Measurements from ENCODE around the gene PRODH. TPM values are rescaled to one million over a fixed set of nuclear protein-coding genes. Genes with fewer than 3 reads are reported as not detected.
"Not testable (repeated sequence)": the region's sequence is repeated elsewhere in the genome, so short reads cannot be mapped to it uniquely, and the experiment has no call there.

PRODH gene
- total RNA-seq, 4 donors from 2014 or later, result 3.5 to 14.2 (median 9.3) TPM

GRCh38 chr22:18966748-18967147 is 30.7 kb upstream of the PRODH start:
- 79% methylated on average over 5 of the region's 7 CpGs; no CpG with 5 or more reads in 1 of the 2 donors for WGBS, 2 donors (ENCODE audit: low coverage in 1 of 2)
- Histone ChIP-seq H3K27me3 (peaks cover 35% of the 10 kb centered on the region), H3K27ac (no peak overlapping the region), H3K4me3 (no peak overlapping the region), H3K9me3 (no peaks in the 10 kb centered on the region), H3K36me3 (no peaks in the 10 kb centered on the region), H3K4me1 (peaks cover 0 to 9% (median 7%) of the 10 kb centered on the region in 4 donors)
- DNase-seq, result no peak
- TF ChIP-seq, protein P1, sequence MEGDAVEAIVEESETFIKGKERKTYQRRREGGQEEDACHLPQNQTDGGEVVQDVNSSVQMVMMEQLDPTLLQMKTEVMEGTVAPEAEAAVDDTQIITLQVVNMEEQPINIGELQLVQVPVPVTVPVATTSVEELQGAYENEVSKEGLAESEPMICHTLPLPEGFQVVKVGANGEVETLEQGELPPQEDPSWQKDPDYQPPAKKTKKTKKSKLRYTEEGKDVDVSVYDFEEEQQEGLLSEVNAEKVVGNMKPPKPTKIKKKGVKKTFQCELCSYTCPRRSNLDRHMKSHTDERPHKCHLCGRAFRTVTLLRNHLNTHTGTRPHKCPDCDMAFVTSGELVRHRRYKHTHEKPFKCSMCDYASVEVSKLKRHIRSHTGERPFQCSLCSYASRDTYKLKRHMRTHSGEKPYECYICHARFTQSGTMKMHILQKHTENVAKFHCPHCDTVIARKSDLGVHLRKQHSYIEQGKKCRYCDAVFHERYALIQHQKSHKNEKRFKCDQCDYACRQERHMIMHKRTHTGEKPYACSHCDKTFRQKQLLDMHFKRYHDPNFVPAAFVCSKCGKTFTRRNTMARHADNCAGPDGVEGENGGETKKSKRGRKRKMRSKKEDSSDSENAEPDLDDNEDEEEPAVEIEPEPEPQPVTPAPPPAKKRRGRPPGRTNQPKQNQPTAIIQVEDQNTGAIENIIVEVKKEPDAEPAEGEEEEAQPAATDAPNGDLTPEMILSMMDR (IDR thresholded peaks at IDR 0.05), result no peak
- TF ChIP-seq POLR2A (IDR thresholded peaks at IDR 0.05) (no peak), EP300 (IDR thresholded peaks at IDR 0.05; ENCODE audit: low read depth) (no peak), POLR2AphosphoS5 (IDR thresholded peaks at IDR 0.05) (no peak)
- in situ Hi-C loops (cut with MboI; ENCODE audit: low pct_ligation_motif_present in 1 of 4, low pct_unique_long_range_greater_than_20kb in 1 of 4, low sequenced_read_pairs in 3 of 4) (no loop called here), intact Hi-C loops (cut with DNase I; ENCODE audit: low total_unique reads) (no loop called here)

DNA sequence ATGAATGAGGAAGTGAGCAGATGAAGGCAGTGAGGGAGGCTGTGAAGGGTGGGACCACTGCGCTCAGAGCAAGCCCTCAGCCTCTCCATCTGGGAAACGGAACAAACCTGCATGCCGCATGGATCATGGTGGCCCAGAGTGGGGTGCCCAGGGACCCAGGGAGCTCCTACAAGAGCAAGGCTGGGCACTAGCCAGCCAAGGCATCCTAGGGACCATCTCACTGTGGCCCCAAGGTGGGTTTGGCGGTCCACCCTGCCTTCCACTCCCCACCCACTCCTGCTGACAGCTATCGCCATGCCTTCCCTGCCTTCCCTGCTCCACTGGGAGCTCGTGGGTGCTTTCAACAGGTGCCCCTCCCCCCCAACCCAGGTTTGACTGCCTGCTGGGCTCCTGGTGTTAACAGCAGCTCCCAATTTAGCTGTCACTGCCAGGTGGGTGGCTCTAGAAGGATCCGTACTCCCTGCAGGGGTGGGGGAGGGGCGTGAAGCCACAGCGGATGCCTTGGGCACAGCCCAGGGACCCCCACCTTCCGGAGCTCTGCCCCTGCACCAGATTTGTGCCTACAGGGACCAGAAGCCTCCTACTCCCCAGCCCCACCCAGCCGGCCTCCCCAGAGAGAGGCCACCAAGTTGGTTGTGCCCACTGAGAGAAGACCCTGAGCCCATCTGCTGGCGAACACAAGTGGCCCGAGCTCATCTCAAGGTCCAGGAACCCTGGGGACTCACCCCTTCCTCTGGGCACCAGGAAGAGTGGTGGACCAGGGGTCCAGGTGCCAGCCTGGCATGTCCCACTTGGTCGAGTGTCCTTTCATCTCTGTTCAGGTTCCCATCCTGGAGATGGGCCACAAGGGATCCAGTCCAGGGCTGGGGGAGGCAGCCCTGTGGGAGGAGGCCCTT is 29.7 kb upstream of the PRODH start:
- Histone ChIP-seq H3K36me3 (no peaks in the 10 kb centered on the region), H3K4me3 (no peak overlapping the region), H3K4me1 (peaks cover 0 to 6% (median 5%) of the 10 kb centered on the region in 4 donors), H3K9me3 (no peaks in the 10 kb centered on the region), H3K27ac (no peak overlapping the region), H3K27me3 (peaks cover 26% of the 10 kb centered on the region)
- in situ Hi-C loops (cut with MboI; ENCODE audit: low pct_ligation_motif_present in 1 of 4, low pct_unique_long_range_greater_than_20kb in 1 of 4, low sequenced_read_pairs in 3 of 4), result no loop called here
- DNase-seq, result no peak
- TF ChIP-seq POLR2A (IDR thresholded peaks at IDR 0.05), result no peak
- intact Hi-C loops (cut with DNase I; ENCODE audit: low total_unique reads), result no loop called here
- 67 to 76% methylated on average over 3 to 13 of the region's 14 CpGs for WGBS, 2 donors (ENCODE audit: low coverage in 1 of 2)

- intact Hi-C loops (cut with DNase I; ENCODE audit: low total_unique reads); H3K9me3 ChIP-seq; in situ Hi-C loops (cut with MboI; ENCODE audit: low pct_ligation_motif_present in 1 of 4, low pct_unique_long_range_greater_than_20kb in 1 of 4, low sequenced_read_pairs in 3 of 4); DNase-seq; H3K36me3 ChIP-seq; H3K4me1 ChIP-seq; H3K4me3 ChIP-seq; H3K27ac ChIP-seq: not testable (repeated sequence)
- 83% methylated on average over 12 of the region's 19 CpGs; no CpG with 5 or more reads in 1 of the 2 donors for WGBS, 2 donors (ENCODE audit: low coverage in 1 of 2)
- peaks cover 17% of the 10 kb centered on the region for H3K27me3 ChIP-seq
Observed at GRCh38 chr22:18964501-18965265, 28.6 kb upstream of the PRODH start.

GRCh38 chr22:18964051-18964450 is 28.0 kb upstream of the PRODH start:
- H3K4me3 ChIP-seq; DNase-seq; H3K27ac ChIP-seq; H3K36me3 ChIP-seq; H3K4me1 ChIP-seq; H3K9me3 ChIP-seq; in situ Hi-C loops (cut with MboI; ENCODE audit: low pct_ligation_motif_present in 1 of 4, low pct_unique_long_range_greater_than_20kb in 1 of 4, low sequenced_read_pairs in 3 of 4); intact Hi-C loops (cut with DNase I; ENCODE audit: low total_unique reads): not testable (repeated sequence)
- 87% methylated on average over 7 of the region's 10 CpGs; no CpG with 5 or more reads in 1 of the 2 donors for WGBS, 2 donors (ENCODE audit: low coverage in 1 of 2)
- peaks cover 11% of the 10 kb centered on the region for H3K27me3 ChIP-seq

- Histone ChIP-seq H3K36me3 (no peaks in the 10 kb centered on the region), H3K27me3 (peaks cover 10% of the 10 kb centered on the region), H3K4me1 (no peaks in the 10 kb centered on the region), H3K4me3 (no peak overlapping the region), H3K27ac (no peak overlapping the region), H3K9me3 (no peaks in the 10 kb centered on the region)
- 73 to 100% methylated on average over 1 to 3 of the region's 3 CpGs for WGBS, 2 donors (ENCODE audit: low coverage in 1 of 2)
- DNase-seq, result no peak
- intact Hi-C loops (cut with DNase I; ENCODE audit: low total_unique reads) (no loop called here), in situ Hi-C loops (cut with MboI; ENCODE audit: low pct_ligation_motif_present in 1 of 4, low pct_unique_long_range_greater_than_20kb in 1 of 4, low sequenced_read_pairs in 3 of 4) (no loop called here)
- TF ChIP-seq POLR2A (IDR thresholded peaks at IDR 0.05) (no peak), POLR2AphosphoS5 (IDR thresholded peaks at IDR 0.05) (no peak), EP300 (IDR thresholded peaks at IDR 0.05; ENCODE audit: low read depth) (no peak)
- TF ChIP-seq, protein P1 (IDR thresholded peaks at IDR 0.05), result no peak
Observed at GRCh38 chr22:18962308-18962635, 26.2 kb upstream of the PRODH start.

- H3K9me3 ChIP-seq; H3K36me3 ChIP-seq; intact Hi-C loops (cut with DNase I; ENCODE audit: low total_unique reads); in situ Hi-C loops (cut with MboI; ENCODE audit: low pct_ligation_motif_present in 1 of 4, low pct_unique_long_range_greater_than_20kb in 1 of 4, low sequenced_read_pairs in 3 of 4); H3K27ac ChIP-seq; H3K4me3 ChIP-seq; DNase-seq; H3K4me1 ChIP-seq: not testable (repeated sequence)
- H3K27me3 ChIP-seq, result peaks cover 10% of the 10 kb centered on the region
- WGBS, 2 donors (ENCODE audit: low coverage in 1 of 2), result 66% methylated on average over 8 of the region's 8 CpGs; no CpG with 5 or more reads in 1 of the 2 donors
Observed at GRCh38 chr22:18961632-18962307, 25.7 kb upstream of the PRODH start.

GRCh38 chr22:18961201-18961600 is 25.1 kb upstream of the PRODH start:
- intact Hi-C loops (cut with DNase I; ENCODE audit: low total_unique reads); DNase-seq; in situ Hi-C loops (cut with MboI; ENCODE audit: low pct_ligation_motif_present in 1 of 4, low pct_unique_long_range_greater_than_20kb in 1 of 4, low sequenced_read_pairs in 3 of 4): not testable (repeated sequence)

More at GRCh38 chr22:18961201-18961600, 25.1 kb upstream of the PRODH start:
- not testable (repeated sequence) for H3K9me3 ChIP-seq, H3K36me3 ChIP-seq, H3K4me1 ChIP-seq, H3K27ac ChIP-seq, H3K4me3 ChIP-seq
- WGBS, 2 donors (ENCODE audit: low coverage in 1 of 2), result 53 to 100% methylated on average over 1 to 7 of the region's 7 CpGs
- H3K27me3 ChIP-seq, result peaks cover 10% of the 10 kb centered on the region

All from transverse colon (tissue), 4 donors.